Esophagus muscularis mucosa (tissue), 4 donors: ENCODE measurements around the gene SPON1. TPM values are rescaled to one million over a fixed set of nuclear protein-coding genes. Genes with fewer than 3 reads are reported as not detected.
A peak's percentile ranks its signal among the peaks of the same experiment; 100 is the strongest.

Source experiments
- DNase-seq: peaks from one replicate; pipeline ENCODE4 v3.0.0-alpha.2; 2017; ENCODE audit errors: extremely low spot score
- H3K27ac ChIP-seq, 4 donors: fragments of 200-600 bp; sonication (generic); replicated peaks in 1 of 4; 1 replicate in 3 of 4; 2 replicates in 1 of 4; pipeline ENCODE4 v1.5.1; 2016 to 2019; ENCODE audit warnings: mild to moderate bottlenecking in 1 of 4
- H3K27me3 ChIP-seq, 4 donors: fragments of 200-600 bp; sonication (generic); one replicate each; pipeline versions ENCODE4 v1.5.1 to v1.6.0; 2016 to 2019
- H3K36me3 ChIP-seq, 4 donors: fragments of 200-600 bp; sonication (generic); one replicate each; pipeline ENCODE4 v1.5.1; 2016 to 2019
- H3K4me1 ChIP-seq, 4 donors: fragments of 200-600 bp; sonication (generic); one replicate each; pipeline ENCODE4 v1.5.1; 2016 to 2019
- H3K4me3 ChIP-seq, 4 donors: fragments of 200-600 bp; sonication (generic); 1 replicate in 2 of 4; 2 replicates in 2 of 4; pipeline ENCODE4 v1.5.1; 2016 to 2019; ENCODE audit warnings: mild to moderate bottlenecking in 4 of 4, moderate library complexity in 1 of 4
- H3K9me3 ChIP-seq, 4 donors: fragments of 200-600 bp; sonication (generic); 1 replicate in 3 of 4; 2 replicates in 1 of 4; pipeline ENCODE4 v1.5.1; 2016 to 2019
- CTCF ChIP-seq, 3 experiments: fragments of 200-600 bp in 2 of 3; fragments of 450-650 bp in 1 of 3; sonication (generic) in 2 of 3; IDR thresholded peaks; one replicate each; pipeline ENCODE4 v1.5.1; 2017 to 2019; ENCODE audit warnings: antibody characterized with exemption in 3 of 3, mild to moderate bottlenecking in 2 of 3, moderate library complexity in 1 of 3
- EP300 ChIP-seq: sonication (generic); formaldehyde crosslinking; IDR thresholded peaks from one replicate; pipeline ENCODE4 v1.6.1; 2017; ENCODE audit warnings: antibody characterized with exemption
- POLR2A ChIP-seq: fragments of 450-650 bp; IDR thresholded peaks from one replicate; pipeline ENCODE4 v1.6.1; 2017; ENCODE audit warnings: antibody characterized with exemption, moderate library complexity, mild to moderate bottlenecking, low read depth
- POLR2AphosphoS5 ChIP-seq, 2 donors: sonication (generic); formaldehyde crosslinking; IDR thresholded peaks; one replicate each; pipeline ENCODE4 v1.6.1; 2017; ENCODE audit warnings: antibody characterized with exemption in 2 of 2
- WGBS: methylation state at CpG from one replicate; pipeline ENCODE4 v1.1.5; 2018; 5-methylcytosine and 5-hydroxymethylcytosine counted together
- intact Hi-C: fragments of 100-400 bp; cut with DNase I; formaldehyde crosslinking; loops from one replicate; pipeline ENCODE4 v1.15.1; 2023
- total RNA-seq, 4 donors: library from RNA; depleted of rRNA; stranded (reverse); fragments of >200 nt; gene quantifications; one replicate each; pipeline versions ENCODE4 v1.1.0 to v1.2.1, GENCODE V29; 2016

Gene SPON1
- total RNA-seq, 4 donors from 2014 or later, result 12.5 to 25.2 (median 19.2) TPM

GRCh38 chr11:13999704-14000103, 37.2 kb downstream of the SPON1 start:
- H3K27ac ChIP-seq, result no peak overlapping the region
- intact Hi-C loops, result no loop called here
- H3K9me3 ChIP-seq, result peaks cover 0 to 12% (median 0%) of the 10 kb centered on the region in 4 donors
- no peaks in the 10 kb centered on the region for H3K4me1 ChIP-seq
- no peak for TF ChIP-seq POLR2A
- no peak for TF ChIP-seq POLR2AphosphoS5 (IDR thresholded peaks at IDR 0.05)
- TF ChIP-seq EP300, result no peak
- no peak for TF ChIP-seq CTCF (IDR thresholded peaks at IDR 0.05)
- H3K36me3 ChIP-seq, result no peaks in the 10 kb centered on the region
- no peak overlapping the region for H3K4me3 ChIP-seq
- no peak for DNase-seq
- no peaks in the 10 kb centered on the region for H3K27me3 ChIP-seq

- intact Hi-C loops, result no loop called here
- H3K27ac ChIP-seq, result no peak overlapping the region
- no peak for TF ChIP-seq CTCF (IDR thresholded peaks at IDR 0.05)
- no peak for TF ChIP-seq EP300
- no peak for TF ChIP-seq POLR2AphosphoS5 (IDR thresholded peaks at IDR 0.05)
- TF ChIP-seq POLR2A, result no peak
Observed at GRCh38 chr11:14001597-14001996, 39.1 kb downstream of the SPON1 start.

DNA sequence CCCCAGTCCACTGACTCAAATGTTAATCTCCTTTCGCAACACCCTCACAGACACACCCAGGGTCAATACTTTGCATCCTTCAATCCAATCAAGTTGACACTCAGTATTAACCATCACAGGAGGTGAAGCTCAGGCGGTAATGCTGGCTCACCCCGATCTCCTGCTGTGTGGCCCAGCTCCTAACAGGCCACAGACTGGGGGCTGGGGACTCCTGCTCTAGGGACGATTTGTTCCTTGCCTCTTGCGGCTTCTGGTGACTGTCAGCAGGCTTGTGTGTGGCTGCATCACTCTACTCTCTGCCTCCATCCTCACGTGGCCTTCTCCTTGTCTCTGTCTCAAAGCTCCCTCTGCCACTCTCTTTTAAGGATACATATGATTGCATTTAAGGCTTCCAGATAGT, 45.0 kb downstream of the SPON1 start:
- intact Hi-C loops, result no loop called here
- Histone ChIP-seq H3K4me3 (no peak overlapping the region), H3K27ac (no peak overlapping the region), H3K9me3 (no peaks in the 10 kb centered on the region), H3K27me3 (no peaks in the 10 kb centered on the region), H3K36me3 (no peaks in the 10 kb centered on the region), H3K4me1 (peaks cover 0 to 6% (median 0%) of the 10 kb centered on the region in 4 donors)
- TF ChIP-seq CTCF (IDR thresholded peaks at IDR 0.05) (no peak), EP300 (no peak), POLR2A (no peak), POLR2AphosphoS5 (IDR thresholded peaks at IDR 0.05) (no peak)
- DNase-seq, result peak; percentile 79
- 75% methylated on average over 5 of the region's 6 CpGs for WGBS

More at GRCh38 chr11:14001597-14001996, 39.1 kb downstream of the SPON1 start:
- DNase-seq, result no peak
- no peaks in the 10 kb centered on the region for H3K27me3 ChIP-seq
- no peaks in the 10 kb centered on the region for H3K4me1 ChIP-seq
- no peaks in the 10 kb centered on the region for H3K36me3 ChIP-seq
- H3K4me3 ChIP-seq, result no peak overlapping the region
- WGBS, result 97% methylated on average over 2 of the region's 2 CpGs
- peaks cover 0 to 12% (median 0%) of the 10 kb centered on the region in 4 donors for H3K9me3 ChIP-seq

DNA sequence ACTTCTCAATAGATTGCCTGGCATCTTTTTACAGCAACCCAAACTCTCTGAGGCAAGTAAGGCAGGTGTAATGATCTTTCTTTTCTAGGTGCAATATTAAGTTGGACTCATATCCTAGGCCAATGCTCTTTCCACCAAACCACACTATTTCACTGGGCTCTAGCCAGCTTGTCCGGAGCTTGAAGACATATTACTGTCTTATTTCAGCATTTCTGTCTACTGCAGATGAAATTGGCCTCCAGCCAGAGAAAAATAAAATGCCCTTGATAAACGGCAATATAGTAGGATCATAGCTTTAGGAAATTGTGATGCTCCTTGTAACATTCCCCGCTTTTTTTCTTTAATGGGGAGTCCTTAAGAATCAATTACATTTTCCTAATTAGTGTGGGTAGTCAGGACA, 48.1 kb downstream of the SPON1 start:
- Histone ChIP-seq H3K36me3 (no peaks in the 10 kb centered on the region), H3K4me3 (no peak overlapping the region), H3K27me3 (no peaks in the 10 kb centered on the region), H3K9me3 (no peaks in the 10 kb centered on the region), H3K4me1 (peaks cover 0 to 7% (median 7%) of the 10 kb centered on the region in 4 donors), H3K27ac (no peak overlapping the region)
- TF ChIP-seq POLR2A (no peak), POLR2AphosphoS5 (IDR thresholded peaks at IDR 0.05) (no peak), EP300 (no peak), CTCF (IDR thresholded peaks at IDR 0.05) (no peak)
- no peak for DNase-seq
- WGBS, result 57% methylated on average over 3 of the region's 3 CpGs
- intact Hi-C loops, result no loop called here

GRCh38 chr11:14012846-14013245, 50.3 kb downstream of the SPON1 start:
- peak; percentile 66 for DNase-seq
- no peaks in the 10 kb centered on the region for H3K36me3 ChIP-seq
- H3K4me1 ChIP-seq, result peaks cover 0 to 11% (median 8%) of the 10 kb centered on the region in 4 donors
- H3K27me3 ChIP-seq, result no peaks in the 10 kb centered on the region
- intact Hi-C loops, result no loop called here
- H3K4me3 ChIP-seq, result no peak overlapping the region
- 80% methylated on average over 4 of the region's 4 CpGs for WGBS
- H3K27ac ChIP-seq, result no peak overlapping the region
- TF ChIP-seq POLR2AphosphoS5 (IDR thresholded peaks at IDR 0.05) (no peak), POLR2A (no peak), EP300 (no peak), CTCF (IDR thresholded peaks at IDR 0.05) (no peak)
- no peaks in the 10 kb centered on the region for H3K9me3 ChIP-seq
